ENCODE measurements around the gene PCDHGB2.
A peak's percentile ranks its signal among the peaks of the same experiment; 100 is the strongest.
"Not testable (repeated sequence)": the region's sequence is repeated elsewhere in the genome, so short reads cannot be mapped to it uniquely, and the experiment has no call there.

Gene PCDHGB2

GRCh38 chr5:141359790-141360426 lies at the start of gene PCDHGB2:
TSS of gene PCDHGB2 (plus strand) at chr5:141359994. CDS start at chr5:141360136, 142 bp downstream.
- peak; percentile 48 for DNase-seq

- DNase-seq = no peak
Observed at GRCh38 chr5:141313711-141314110, 46.1 kb upstream of the PCDHGB2 start.

- DNase-seq = not testable (repeated sequence)
Observed at GRCh38 chr5:141316963-141317362, 42.8 kb upstream of the PCDHGB2 start.

- DNase-seq = no peak
Observed at GRCh38 chr5:141319202-141319601, 40.6 kb upstream of the PCDHGB2 start.

- no peak for DNase-seq
Observed at GRCh38 chr5:141319699-141320098, 40.1 kb upstream of the PCDHGB2 start.

- peak; percentile 95 for DNase-seq
Observed at GRCh38 chr5:141320225-141321169, 39.3 kb upstream of the PCDHGB2 start, which contains the start of gene TAF7. TSS of gene TAF7 (minus strand) at chr5:141320784. CDS start at chr5:141320044, 740 bp downstream.

- no peak for DNase-seq
Observed at GRCh38 chr5:141322261-141322660, 37.5 kb upstream of the PCDHGB2 start.

- DNase-seq = peak; percentile 76
Observed at GRCh38 chr5:141326088-141326854, 33.5 kb upstream of the PCDHGB2 start.

GRCh38 chr5:141328231-141328630 lies 31.6 kb upstream of the PCDHGB2 start:
- no peak for DNase-seq

GRCh38 chr5:141330299-141331080 lies 29.3 kb upstream of the PCDHGB2 start, which contains the start of gene PCDHGA1:
TSS of gene PCDHGA1 (plus strand) at chr5:141330514.
- peak; percentile 36 for DNase-seq

GRCh38 chr5:141332571-141332970 lies 27.2 kb upstream of the PCDHGB2 start:
- DNase-seq = not testable (repeated sequence)

GRCh38 chr5:141338538-141339306 lies 21.1 kb upstream of the PCDHGB2 start, which contains the start of gene PCDHGA2:
TSS of gene PCDHGA2 (plus strand) at chr5:141338760.
- no peak for DNase-seq

- not testable (repeated sequence) for DNase-seq
Observed at GRCh38 chr5:141340781-141341354, 18.9 kb upstream of the PCDHGB2 start.

- no peak for DNase-seq
Observed at GRCh38 chr5:141342773-141343172, 17.0 kb upstream of the PCDHGB2 start.

- DNase-seq = no peak
Observed at GRCh38 chr5:141343242-141343952, 16.4 kb upstream of the PCDHGB2 start, which contains the start of gene PCDHGA3. TSS of gene PCDHGA3 (plus strand) at chr5:141343829. CDS start at chr5:141344034, 205 bp downstream.

- DNase-seq = no peak
Observed at GRCh38 chr5:141343953-141344463, 15.8 kb upstream of the PCDHGB2 start.

GRCh38 chr5:141345327-141345726 lies 14.5 kb upstream of the PCDHGB2 start:
- DNase-seq = no peak

- DNase-seq = not testable (repeated sequence)
Observed at GRCh38 chr5:141346017-141346416, 13.8 kb upstream of the PCDHGB2 start.

- DNase-seq = peak; percentile 44
Observed at GRCh38 chr5:141349917-141350619, 9.7 kb upstream of the PCDHGB2 start, which contains the start of gene PCDHGB1. TSS of gene PCDHGB1 (plus strand) at chr5:141350099. CDS start at chr5:141350261, 162 bp downstream.

All from CD4-positive, alpha-beta T cell treated with Interleukin-10 for 1 hour (primary cell).